Endothelial cell (in vitro differentiated cells): ENCODE data around the gene BYSL. TPM values are rescaled to one million over a fixed set of nuclear protein-coding genes. Genes with fewer than 3 reads are reported as not detected.

Experiments used
- DNase-seq: peaks from one replicate; pipeline ENCODE4 v3.0.0; 2021; ENCODE audit warnings: low spot score
- H3K27ac Mint-ChIP-seq: one replicate; pipeline ENCODE4 v1.8.0; 2021; ENCODE audit warnings: mixed read lengths, inconsistent platforms; ENCODE audit not compliant: unreplicated experiment
- H3K27me3 Mint-ChIP-seq: one replicate; pipeline ENCODE4 v1.8.0; 2021; ENCODE audit warnings: mild to moderate bottlenecking, moderate library complexity, mixed read lengths, inconsistent platforms; ENCODE audit not compliant: unreplicated experiment
- H3K36me3 Mint-ChIP-seq: one replicate; pipeline ENCODE4 v1.8.0; 2021; ENCODE audit warnings: mild to moderate bottlenecking, low read depth, mixed read lengths, inconsistent platforms; ENCODE audit not compliant: unreplicated experiment
- H3K4me1 Mint-ChIP-seq: one replicate; pipeline ENCODE4 v1.8.0; 2021; ENCODE audit warnings: mild to moderate bottlenecking, mixed read lengths, inconsistent platforms; ENCODE audit not compliant: unreplicated experiment
- H3K4me3 Mint-ChIP-seq: one replicate; pipeline ENCODE4 v1.8.0; 2021; ENCODE audit warnings: mild to moderate bottlenecking, mixed read lengths, inconsistent platforms; ENCODE audit not compliant: unreplicated experiment
- H3K9me3 Mint-ChIP-seq: one replicate; pipeline ENCODE4 v1.8.0; 2021; ENCODE audit warnings: mixed read lengths, inconsistent platforms; ENCODE audit not compliant: unreplicated experiment
- total RNA-seq: library from RNA; stranded (reverse); fragmentation: NEBNext Ultra II Directional; extraction: Animal tissue kit (Norgen Biotek cat#: 25700); gene quantifications from one replicate; pipeline ENCODE4 v1.2.1, GENCODE V29; 2021; ENCODE audit not compliant: unreplicated experiment
- TF ChIP-seq, protein P1 (sequence below): fragments of 200-600 bp; sonication (generic); IDR thresholded peaks from one replicate; pipeline ENCODE4 v1.5.0; 2021; ENCODE audit warnings: antibody characterized with exemption; ENCODE audit not compliant: unreplicated experiment

Gene BYSL
- total RNA-seq, 1 donor from 2014 or later = 21.9 TPM

- peaks cover 2% of the 10 kb centered on the region for H3K4me1 Mint-ChIP-seq
- H3K27ac Mint-ChIP-seq = no peak overlapping the region
- no peaks in the 10 kb centered on the region for H3K27me3 Mint-ChIP-seq
- H3K9me3 Mint-ChIP-seq = no peaks in the 10 kb centered on the region
- H3K36me3 Mint-ChIP-seq = no peaks in the 10 kb centered on the region
- TF ChIP-seq, protein P1, sequence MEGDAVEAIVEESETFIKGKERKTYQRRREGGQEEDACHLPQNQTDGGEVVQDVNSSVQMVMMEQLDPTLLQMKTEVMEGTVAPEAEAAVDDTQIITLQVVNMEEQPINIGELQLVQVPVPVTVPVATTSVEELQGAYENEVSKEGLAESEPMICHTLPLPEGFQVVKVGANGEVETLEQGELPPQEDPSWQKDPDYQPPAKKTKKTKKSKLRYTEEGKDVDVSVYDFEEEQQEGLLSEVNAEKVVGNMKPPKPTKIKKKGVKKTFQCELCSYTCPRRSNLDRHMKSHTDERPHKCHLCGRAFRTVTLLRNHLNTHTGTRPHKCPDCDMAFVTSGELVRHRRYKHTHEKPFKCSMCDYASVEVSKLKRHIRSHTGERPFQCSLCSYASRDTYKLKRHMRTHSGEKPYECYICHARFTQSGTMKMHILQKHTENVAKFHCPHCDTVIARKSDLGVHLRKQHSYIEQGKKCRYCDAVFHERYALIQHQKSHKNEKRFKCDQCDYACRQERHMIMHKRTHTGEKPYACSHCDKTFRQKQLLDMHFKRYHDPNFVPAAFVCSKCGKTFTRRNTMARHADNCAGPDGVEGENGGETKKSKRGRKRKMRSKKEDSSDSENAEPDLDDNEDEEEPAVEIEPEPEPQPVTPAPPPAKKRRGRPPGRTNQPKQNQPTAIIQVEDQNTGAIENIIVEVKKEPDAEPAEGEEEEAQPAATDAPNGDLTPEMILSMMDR = no peak
- no peak overlapping the region for H3K4me3 Mint-ChIP-seq
- no peak for DNase-seq
Observed at GRCh38 chr6:41884957-41885356, 36.3 kb upstream of the BYSL start.

GRCh38 chr6:41885930-41886329 is 35.4 kb upstream of the BYSL start:
- Mint-ChIP-seq H3K27me3 (no peaks in the 10 kb centered on the region), H3K27ac (no peak overlapping the region), H3K4me3 (no peak overlapping the region), H3K9me3 (no peaks in the 10 kb centered on the region), H3K36me3 (no peaks in the 10 kb centered on the region), H3K4me1 (peaks cover 2% of the 10 kb centered on the region)
- DNase-seq = no peak
- TF ChIP-seq, protein P1 = no peak

- Mint-ChIP-seq H3K27ac (no peak overlapping the region), H3K27me3 (no peaks in the 10 kb centered on the region), H3K4me3 (no peak overlapping the region), H3K9me3 (no peaks in the 10 kb centered on the region), H3K4me1 (peaks cover 2% of the 10 kb centered on the region), H3K36me3 (no peaks in the 10 kb centered on the region)
- no peak for DNase-seq
- TF ChIP-seq, protein P1 = no peak
Observed at GRCh38 chr6:41887331-41887751, 34.0 kb upstream of the BYSL start.

DNA sequence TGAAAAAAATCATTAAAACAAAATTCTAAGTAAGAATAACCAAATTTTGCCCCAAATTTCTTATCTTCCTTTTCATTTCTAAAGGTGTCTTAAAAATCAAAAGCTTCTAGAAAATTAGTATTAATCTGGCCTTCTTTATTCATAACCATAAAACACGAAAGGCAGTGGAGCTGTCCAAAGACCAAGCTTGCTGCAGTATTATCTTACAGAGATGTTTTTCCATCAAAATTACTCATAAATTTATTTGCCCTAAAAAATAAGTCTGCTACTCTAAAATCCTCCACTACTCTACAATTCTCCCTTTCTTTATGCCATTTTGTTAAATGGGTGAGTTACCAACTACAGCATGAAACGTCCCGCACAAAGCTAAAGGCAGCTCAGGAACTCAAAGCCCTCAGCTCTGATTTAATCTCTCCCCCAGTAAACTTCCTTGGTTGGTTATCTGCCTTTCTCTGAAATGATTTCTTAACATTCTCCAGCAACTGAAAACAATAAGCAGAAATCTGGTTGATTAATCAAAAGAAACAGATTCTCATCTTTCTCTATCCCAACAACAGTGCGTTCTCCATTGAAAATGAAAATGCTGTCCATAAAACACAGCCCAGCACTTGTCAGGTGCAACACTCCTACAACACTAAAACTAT is 28.3 kb upstream of the BYSL start:
- peaks cover 8% of the 10 kb centered on the region for H3K4me1 Mint-ChIP-seq
- H3K27me3 Mint-ChIP-seq = no peaks in the 10 kb centered on the region
- no peak overlapping the region for H3K4me3 Mint-ChIP-seq
- H3K36me3 Mint-ChIP-seq = no peaks in the 10 kb centered on the region
- H3K9me3 Mint-ChIP-seq = no peaks in the 10 kb centered on the region
- TF ChIP-seq, protein P1 = no peak
- DNase-seq = no peak
- H3K27ac Mint-ChIP-seq = no peak overlapping the region

DNA sequence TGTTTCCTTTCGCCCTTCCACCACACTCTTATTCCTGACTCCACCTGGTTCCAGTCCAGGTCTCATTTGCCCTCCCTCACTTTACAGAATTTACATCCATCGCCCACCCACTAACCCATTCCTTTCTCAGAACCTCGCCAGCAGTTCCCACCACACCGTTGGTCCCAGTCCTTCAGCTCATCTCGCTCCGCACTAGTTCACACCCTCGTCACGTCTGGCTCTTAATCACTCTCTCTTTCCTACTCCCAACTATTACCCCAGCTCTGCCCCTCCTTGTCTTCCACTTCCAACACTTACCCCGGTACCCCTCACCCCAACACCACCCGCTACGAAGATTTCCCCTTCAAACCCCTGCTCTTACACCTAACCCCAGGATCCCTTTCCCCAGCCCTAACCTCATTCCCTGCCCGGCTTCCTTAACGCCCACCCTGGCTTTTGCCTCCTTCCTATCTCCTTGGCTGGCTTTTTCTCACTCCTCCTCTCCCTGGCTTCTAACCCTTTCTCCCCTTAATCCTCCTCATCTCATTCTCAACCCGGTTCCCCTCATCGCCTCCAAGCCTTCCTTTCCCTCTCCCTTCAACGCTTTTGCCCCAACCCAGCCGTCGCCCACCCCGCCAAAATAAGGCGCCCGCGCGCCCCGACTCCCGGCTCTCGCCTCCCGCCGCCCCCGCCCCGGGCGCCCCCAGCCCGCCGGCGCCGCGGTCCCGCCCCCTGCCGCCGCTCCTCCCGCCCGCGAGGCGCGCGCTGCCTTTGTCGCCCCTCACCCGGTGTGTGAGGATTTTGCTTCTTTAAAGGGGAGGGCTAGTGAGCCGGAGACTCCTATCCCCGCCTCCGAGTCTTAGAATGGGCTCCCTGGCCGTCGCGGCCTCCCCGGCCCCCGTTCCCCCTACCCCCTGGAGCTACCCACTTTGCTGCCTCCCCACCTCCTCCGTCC is 26.7 kb upstream of the BYSL start:
- TF ChIP-seq, protein P1 = no peak
- H3K9me3 Mint-ChIP-seq = no peaks in the 10 kb centered on the region
- no peaks in the 10 kb centered on the region for H3K36me3 Mint-ChIP-seq
- H3K4me3 Mint-ChIP-seq = peak overlapping the region; percentile 95
- H3K27ac Mint-ChIP-seq = no peak overlapping the region
- H3K27me3 Mint-ChIP-seq = no peaks in the 10 kb centered on the region
- peaks cover 8% of the 10 kb centered on the region for H3K4me1 Mint-ChIP-seq
- peak; percentile 9 for DNase-seq
